ENCODE measurements around the gene CERS6.

Gene CERS6

GRCh38 chr2:168480356-168480755 lies 24.3 kb downstream of the CERS6 start:
- Histone ChIP-seq H3K36me3 (ENCODE audit: control insufficient read depth in 2 of 2, insufficient read depth in 1 of 2, low read length in 2 of 2) (no peaks in the 10 kb centered on the region), H3K4me3 (ENCODE audit: low read depth, low read length) (no peak overlapping the region), H3K27ac (ENCODE audit: extremely low read depth, low read depth, low read length) (no peak overlapping the region), H3K9me3 (ENCODE audit: control insufficient read depth, insufficient read depth, low read depth, low read length) (no peaks in the 10 kb centered on the region), H3K4me1 (ENCODE audit: control insufficient read depth, insufficient read depth, low read length) (no peaks in the 10 kb centered on the region)
- CTCF ChIA-PET, result interaction anchor here (1.0 kb wide), 1 partner anchor 13 kb away, joined by 4 read pairs; no protein-coding TSS in a partner anchor
- TF ChIP-seq ZNF366 (tag by site-specific recombination; conservative IDR thresholded peaks at IDR 0.05), result no peak
- TF ChIP-seq ZFP41 (tag by site-specific recombination; IDR thresholded peaks at IDR 0.05; ENCODE audit: borderline replicate concordance), result no peak
- no peak for TF ChIP-seq ZNF660 (tag by site-specific recombination; IDR thresholded peaks at IDR 0.05)
- no peak for TF ChIP-seq KLF10 (tag by site-specific recombination; IDR thresholded peaks at IDR 0.05)
- TF ChIP-seq ZNF664 (tag by site-specific recombination; IDR thresholded peaks at IDR 0.05), result no peak
- TF ChIP-seq SP2 (tag by site-specific recombination; IDR thresholded peaks at IDR 0.05), result no peak
- no peak for TF ChIP-seq ZNF174 (tag by site-specific recombination; IDR thresholded peaks at IDR 0.05)
- TF ChIP-seq ZNF19 (tag by site-specific recombination; IDR thresholded peaks at IDR 0.05; ENCODE audit: low read depth), result no peak
- no peak for TF ChIP-seq ZBTB20 (tag by site-specific recombination; IDR thresholded peaks at IDR 0.05)
- TF ChIP-seq MEIS1 (CRISPR knock-in tag; IDR thresholded peaks at IDR 0.05; ENCODE audit: borderline replicate concordance), result no peak
- no peak for TF ChIP-seq YY1 (tag by site-specific recombination; IDR thresholded peaks at IDR 0.05)
- TF ChIP-seq ZNF555 (tag by site-specific recombination; conservative IDR thresholded peaks at IDR 0.05), result no peak
- TF ChIP-seq MZF1 (tag by site-specific recombination; IDR thresholded peaks at IDR 0.05; ENCODE audit: borderline replicate concordance), result no peak
- POLR2A ChIA-PET, result no interaction called here

GRCh38 chr2:168480825-168481585 lies 24.9 kb downstream of the CERS6 start:
- no peaks in the 10 kb centered on the region for H3K9me3 ChIP-seq (ENCODE audit: control insufficient read depth, insufficient read depth, low read depth, low read length)
- H3K4me3 ChIP-seq (ENCODE audit: low read depth, low read length), result no peak overlapping the region
- ChIA-PET CTCF (interaction anchor here (0.6 to 0.7 kb wide), 2 partner anchors 651 to 1770 kb away, joined by 3 read pairs; no protein-coding TSS in a partner anchor), POLR2A (interaction anchor here (1.1 kb wide), 1 partner anchor 21 kb away, joined by 3 read pairs; no protein-coding TSS in a partner anchor)
- H3K36me3 ChIP-seq (ENCODE audit: control insufficient read depth in 2 of 2, insufficient read depth in 1 of 2, low read length in 2 of 2), result no peaks in the 10 kb centered on the region
- H3K27ac ChIP-seq (ENCODE audit: extremely low read depth, low read depth, low read length), result no peak overlapping the region
- H3K4me1 ChIP-seq (ENCODE audit: control insufficient read depth, insufficient read depth, low read length), result no peaks in the 10 kb centered on the region
- no peak for TF ChIP-seq ZNF560 (tag by site-specific recombination; IDR thresholded peaks at IDR 0.05; ENCODE audit: borderline replicate concordance)
- TF ChIP-seq, protein P1, sequence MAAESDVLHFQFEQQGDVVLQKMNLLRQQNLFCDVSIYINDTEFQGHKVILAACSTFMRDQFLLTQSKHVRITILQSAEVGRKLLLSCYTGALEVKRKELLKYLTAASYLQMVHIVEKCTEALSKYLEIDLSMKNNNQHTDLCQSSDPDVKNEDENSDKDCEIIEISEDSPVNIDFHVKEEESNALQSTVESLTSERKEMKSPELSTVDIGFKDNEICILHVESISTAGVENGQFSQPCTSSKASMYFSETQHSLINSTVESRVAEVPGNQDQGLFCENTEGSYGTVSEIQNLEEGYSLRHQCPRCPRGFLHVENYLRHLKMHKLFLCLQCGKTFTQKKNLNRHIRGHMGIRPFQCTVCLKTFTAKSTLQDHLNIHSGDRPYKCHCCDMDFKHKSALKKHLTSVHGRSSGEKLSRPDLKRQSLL (tag by site-specific recombination; IDR thresholded peaks at IDR 0.05), result no peak
- TF ChIP-seq WT1 (tag by site-specific recombination; IDR thresholded peaks at IDR 0.05), result no peak
- TF ChIP-seq KLF9 (tag by site-specific recombination; IDR thresholded peaks at IDR 0.05; ENCODE audit: low read depth), result no peak
- TF ChIP-seq ZNF423 (tag by site-specific recombination; IDR thresholded peaks at IDR 0.05), result no peak
- TF ChIP-seq, protein P2, sequence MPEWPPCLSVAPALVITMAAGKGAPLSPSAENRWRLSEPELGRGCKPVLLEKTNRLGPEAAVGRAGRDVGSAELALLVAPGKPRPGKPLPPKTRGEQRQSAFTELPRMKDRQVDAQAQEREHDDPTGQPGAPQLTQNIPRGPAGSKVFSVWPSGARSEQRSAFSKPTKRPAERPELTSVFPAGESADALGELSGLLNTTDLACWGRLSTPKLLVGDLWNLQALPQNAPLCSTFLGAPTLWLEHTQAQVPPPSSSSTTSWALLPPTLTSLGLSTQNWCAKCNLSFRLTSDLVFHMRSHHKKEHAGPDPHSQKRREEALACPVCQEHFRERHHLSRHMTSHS (tag by site-specific recombination; IDR thresholded peaks at IDR 0.05), result no peak
- TF ChIP-seq ZNF530 (tag by site-specific recombination; IDR thresholded peaks at IDR 0.05; ENCODE audit: low read depth), result no peak
- TF ChIP-seq SP7 (tag by site-specific recombination; IDR thresholded peaks at IDR 0.05), result no peak
- TF ChIP-seq PRDM2 (tag by site-specific recombination; IDR thresholded peaks at IDR 0.05; ENCODE audit: borderline replicate concordance), result no peak
- no peak for TF ChIP-seq ZBTB20 (tag by site-specific recombination; IDR thresholded peaks at IDR 0.05)
- TF ChIP-seq, protein P3, sequence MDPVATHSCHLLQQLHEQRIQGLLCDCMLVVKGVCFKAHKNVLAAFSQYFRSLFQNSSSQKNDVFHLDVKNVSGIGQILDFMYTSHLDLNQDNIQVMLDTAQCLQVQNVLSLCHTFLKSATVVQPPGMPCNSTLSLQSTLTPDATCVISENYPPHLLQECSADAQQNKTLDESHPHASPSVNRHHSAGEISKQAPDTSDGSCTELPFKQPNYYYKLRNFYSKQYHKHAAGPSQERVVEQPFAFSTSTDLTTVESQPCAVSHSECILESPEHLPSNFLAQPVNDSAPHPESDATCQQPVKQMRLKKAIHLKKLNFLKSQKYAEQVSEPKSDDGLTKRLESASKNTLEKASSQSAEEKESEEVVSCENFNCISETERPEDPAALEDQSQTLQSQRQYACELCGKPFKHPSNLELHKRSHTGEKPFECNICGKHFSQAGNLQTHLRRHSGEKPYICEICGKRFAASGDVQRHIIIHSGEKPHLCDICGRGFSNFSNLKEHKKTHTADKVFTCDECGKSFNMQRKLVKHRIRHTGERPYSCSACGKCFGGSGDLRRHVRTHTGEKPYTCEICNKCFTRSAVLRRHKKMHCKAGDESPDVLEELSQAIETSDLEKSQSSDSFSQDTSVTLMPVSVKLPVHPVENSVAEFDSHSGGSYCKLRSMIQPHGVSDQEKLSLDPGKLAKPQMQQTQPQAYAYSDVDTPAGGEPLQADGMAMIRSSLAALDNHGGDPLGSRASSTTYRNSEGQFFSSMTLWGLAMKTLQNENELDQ (tag by site-specific recombination; IDR thresholded peaks at IDR 0.05; ENCODE audit: low read depth), result no peak
